Stimulated activated CD4-positive, alpha-beta T cell treated with anti-CD3 and anti-CD28 coated beads, Interleukin-4, amount 100 ng/mL, for 48 hours (primary cell): ENCODE results near the gene CITED2.
"Not testable (repeated sequence)": the region's sequence is repeated elsewhere in the genome, so short reads cannot be mapped to it uniquely, and the experiment has no call there.

Experiments used
- DNase-seq, 2 donors: peaks; one replicate each; pipeline ENCODE4 v3.0.0-alpha.2; 2020; ENCODE audit warnings: low read depth in 2 of 2

The CITED2 gene, protein sequence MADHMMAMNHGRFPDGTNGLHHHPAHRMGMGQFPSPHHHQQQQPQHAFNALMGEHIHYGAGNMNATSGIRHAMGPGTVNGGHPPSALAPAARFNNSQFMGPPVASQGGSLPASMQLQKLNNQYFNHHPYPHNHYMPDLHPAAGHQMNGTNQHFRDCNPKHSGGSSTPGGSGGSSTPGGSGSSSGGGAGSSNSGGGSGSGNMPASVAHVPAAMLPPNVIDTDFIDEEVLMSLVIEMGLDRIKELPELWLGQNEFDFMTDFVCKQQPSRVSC

DNA sequence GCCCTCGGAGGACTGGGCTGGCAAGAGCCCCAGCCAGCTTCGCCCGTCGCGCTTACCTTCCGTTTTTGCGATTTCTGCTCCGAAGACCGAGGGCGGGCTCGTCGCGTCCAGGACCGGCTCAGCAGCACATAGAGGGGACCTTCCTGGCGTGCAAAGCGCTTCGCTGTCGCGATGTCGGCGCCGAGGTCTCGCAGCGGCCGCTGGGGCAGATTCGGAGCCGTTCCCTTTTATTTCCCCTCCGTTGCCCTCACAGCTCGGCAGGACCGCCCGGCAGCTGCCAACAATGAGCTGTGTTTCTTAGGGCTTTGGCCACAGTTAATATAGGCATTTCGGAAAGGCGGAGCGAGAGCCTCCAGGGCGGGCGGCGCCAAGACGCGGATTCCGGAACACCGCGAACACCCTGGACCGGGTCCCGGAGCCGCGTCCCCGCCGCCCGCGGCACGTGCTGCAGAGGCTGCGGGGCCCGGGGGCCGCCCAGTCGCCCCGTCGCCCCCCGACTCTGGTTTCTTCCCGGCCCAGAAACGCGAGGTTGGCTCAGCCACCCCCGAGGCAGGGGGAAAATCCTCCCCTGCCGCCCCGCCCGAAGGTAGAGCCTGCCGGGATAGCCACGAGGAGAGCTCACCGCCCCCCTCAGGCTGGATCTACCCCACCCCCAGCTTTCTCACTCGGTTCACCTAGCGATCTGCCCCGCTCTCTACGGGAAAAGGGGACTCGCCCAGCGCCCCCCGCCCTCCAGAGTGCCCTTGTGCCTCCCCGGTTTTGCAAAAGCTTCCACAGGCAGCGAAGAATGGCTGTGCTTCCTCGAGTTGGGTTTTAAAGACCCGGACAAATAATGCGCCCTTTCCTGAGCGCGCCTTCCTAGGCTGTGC, at the start of gene CITED2:
TSS of gene CITED2 (minus strand) at position 292 of the 869 bp plus-strand sequence. CDS start 704 bp downstream, outside the sequence.
- DNase-seq: peak; percentile 86 to 87

DNA sequence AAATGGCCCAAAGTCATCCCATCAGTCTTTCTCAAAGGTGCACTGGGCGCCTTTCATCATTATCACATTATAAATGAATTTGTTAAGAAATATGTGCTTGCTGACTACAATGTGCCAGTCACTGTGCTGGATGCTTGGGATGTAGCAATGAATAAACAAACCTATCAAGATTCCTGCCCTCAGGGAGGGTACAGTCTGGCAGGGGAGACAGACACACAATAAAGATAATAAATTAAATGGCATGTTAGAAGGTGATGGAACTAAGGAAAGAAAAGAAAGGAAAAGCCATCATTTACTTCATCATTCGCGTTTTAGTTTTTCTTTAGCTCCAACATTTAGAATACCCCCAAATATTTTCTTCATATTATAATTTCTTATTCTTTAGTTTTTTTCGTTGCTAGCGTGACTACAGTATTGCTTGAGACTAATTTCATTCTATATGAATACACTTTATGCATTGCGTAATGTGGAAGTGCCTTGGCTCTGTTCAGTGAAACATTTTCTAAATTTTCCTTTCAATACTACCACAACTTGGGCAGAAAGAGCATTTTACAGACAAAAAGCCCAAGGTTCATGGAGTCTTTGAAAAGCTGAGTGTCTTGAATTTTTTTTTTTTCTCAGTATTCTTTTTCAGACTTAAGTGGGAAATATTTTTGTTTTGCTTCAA, 48.7 kb upstream of the CITED2 start:
- DNase-seq: no peak

DNA sequence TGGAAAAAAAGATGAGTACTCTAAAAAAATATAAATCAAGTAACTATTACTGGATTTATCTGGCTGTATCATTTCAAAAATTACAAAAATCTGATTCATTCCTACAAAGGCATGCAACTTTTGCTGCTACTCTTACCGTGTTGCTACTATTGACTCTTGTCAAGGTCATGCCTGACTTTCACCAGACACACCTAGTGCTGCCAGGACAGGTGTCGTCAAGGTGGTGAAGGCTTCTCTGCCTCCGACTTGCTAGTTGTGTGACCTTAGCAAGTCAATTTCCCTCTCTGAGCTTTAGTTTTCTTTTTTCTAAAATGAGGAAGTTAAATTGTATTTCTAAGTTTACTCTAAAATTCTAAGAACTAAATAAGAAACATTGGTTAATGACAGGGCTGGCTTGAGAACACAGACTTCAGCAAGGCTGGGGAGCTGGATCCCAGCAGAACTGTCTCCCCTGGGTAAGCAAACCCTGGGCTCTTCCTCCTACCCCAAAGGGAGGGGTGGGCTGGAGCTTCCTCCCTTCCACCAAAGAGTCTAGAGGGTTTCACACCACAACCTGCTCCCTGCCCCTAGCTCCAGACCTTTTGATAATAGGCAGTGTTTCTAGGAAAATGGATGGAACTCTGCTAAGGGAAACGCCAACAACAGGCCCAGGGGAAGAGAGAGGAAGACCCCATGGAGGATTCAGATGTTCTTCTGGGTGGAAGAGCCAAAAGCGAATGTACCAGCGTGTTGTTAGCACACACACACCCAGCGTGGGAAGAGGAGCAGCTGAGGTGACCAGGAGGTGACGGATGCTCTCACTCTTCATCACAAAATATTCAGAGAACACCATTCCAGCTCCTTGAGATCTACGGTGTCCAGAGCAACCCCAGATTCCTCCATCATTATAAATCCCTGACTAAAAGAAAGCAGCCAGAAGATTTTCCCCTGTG, 47.9 kb upstream of the CITED2 start:
- DNase-seq: no peak

DNA sequence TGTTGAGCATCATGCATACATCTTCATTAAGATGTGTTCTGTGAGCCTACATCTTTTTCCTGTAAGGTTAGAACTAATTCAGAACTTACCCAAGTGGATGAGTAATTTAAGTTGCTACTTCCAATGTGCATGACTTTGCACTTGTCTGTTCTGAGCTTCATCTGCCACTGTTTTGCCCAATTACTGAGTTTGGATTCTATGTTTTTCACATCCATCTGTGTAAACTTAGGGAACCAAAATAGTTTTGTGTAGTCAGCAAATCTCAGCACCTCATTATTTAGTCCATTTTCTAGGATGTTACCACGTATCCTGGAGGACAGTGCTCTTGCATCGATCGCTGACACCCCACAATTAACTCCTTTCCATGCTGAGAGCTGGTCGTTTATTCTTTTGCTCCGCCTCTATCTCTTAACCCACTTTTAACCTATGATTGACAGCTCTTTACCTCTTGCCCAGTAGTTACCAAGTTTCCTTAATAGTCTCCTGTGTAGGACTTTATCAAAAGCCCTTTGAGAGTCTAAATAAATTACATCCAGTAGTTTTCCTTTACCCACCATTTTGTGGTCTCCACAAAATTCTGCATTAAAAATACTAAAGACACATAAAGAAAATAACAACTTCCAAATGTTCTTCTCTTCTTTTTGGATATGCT, 44.2 kb upstream of the CITED2 start:
- DNase-seq: no peak

DNA sequence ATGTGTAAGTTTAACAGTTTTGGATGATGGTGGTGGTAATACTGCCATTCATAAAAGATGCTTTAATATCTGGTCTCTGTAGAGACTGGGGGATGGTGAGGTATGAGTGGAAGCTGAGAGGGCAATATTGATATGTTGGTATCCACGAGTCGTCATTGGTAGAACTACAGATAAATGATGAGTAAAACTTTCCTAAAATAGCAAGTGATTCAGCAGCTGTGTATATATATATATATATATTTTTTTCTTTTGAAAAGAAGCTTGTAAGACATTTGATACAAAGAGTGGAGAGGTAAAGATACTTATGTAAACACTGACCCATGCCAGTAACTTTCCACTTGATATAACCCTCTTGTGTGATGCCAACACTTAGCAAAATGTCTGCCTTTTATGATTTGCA, 41.7 kb upstream of the CITED2 start:
- no peak for DNase-seq

DNA sequence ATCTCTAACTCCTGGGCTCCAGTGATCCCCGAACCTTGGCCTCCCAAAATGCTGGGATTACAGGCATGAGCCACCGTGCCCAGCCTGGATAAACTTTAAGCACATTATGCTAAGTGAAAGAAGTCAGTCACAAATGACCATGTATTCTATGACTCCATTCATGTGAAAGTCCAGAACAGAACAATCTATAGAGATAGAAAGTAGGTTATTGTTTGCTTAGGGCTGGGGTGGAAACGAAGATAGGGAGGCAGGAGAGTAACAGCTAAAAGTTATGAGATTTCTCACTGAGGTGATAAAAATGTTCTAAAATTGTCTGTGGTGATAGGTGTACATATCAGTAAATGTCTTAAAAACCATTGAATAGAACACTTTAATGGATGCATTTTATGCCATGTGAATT, 40.9 kb upstream of the CITED2 start:
- DNase-seq: no peak

DNA sequence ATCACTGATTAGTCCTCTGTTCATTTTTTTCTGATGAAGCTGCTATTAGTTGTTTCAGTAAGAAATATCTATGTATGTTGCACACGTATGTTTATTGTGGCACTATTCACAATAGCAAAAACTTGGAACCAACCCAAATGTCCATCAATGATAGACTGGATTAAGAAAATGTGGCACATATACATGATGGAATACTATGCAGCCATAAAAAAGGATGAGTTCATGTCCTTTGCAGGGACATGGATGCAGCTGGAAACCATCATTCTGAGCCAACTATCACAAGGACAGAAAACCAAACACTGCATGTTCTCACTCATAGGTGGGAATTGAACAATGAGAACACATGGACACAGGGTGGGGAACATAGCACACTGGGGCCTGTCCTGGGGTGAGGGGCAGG, 37.7 kb upstream of the CITED2 start:
- not testable (repeated sequence) for DNase-seq

DNA sequence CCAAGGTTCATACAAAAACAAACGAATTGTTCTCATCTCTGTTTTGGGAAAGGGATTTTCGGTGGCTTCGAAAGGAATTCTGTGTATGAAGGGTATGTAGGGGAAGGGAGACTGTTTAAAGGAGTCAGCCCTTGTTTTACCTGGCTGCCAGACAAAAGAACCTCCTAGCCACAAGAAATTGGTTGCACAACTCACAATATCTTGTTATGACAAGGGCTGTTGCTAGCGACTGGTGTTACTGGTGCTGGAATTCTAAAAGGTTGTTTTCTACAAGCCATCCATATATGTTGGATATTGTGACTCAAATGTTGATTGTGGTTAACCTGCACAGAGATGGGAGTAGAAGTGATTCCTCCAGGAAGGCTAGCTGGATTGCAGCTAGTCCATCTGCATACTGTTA, 34.6 kb upstream of the CITED2 start:
- DNase-seq: no peak

DNA sequence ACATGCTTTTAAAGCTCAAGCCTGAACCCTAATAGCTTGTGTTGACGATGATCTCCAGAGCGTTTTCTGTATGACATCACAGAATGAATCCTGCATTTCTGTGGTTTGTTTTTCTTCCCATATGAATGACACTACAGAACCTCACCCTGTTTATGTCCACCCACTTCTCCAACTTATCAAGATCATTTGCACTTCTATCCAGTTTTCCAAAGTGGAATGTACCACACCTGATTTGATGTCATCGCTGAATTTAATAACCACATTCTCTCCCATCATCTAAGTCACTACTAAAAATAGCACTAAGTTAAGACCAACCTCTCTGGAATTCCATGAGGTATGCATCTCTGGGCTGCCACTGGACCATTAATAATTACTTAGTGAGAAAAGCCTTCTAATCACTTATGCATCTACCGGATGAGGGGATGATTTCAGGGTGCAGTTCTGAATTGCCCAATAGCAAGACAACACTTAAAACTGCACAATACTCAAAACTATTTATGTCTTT, 33.3 kb upstream of the CITED2 start:
- no peak for DNase-seq

DNA sequence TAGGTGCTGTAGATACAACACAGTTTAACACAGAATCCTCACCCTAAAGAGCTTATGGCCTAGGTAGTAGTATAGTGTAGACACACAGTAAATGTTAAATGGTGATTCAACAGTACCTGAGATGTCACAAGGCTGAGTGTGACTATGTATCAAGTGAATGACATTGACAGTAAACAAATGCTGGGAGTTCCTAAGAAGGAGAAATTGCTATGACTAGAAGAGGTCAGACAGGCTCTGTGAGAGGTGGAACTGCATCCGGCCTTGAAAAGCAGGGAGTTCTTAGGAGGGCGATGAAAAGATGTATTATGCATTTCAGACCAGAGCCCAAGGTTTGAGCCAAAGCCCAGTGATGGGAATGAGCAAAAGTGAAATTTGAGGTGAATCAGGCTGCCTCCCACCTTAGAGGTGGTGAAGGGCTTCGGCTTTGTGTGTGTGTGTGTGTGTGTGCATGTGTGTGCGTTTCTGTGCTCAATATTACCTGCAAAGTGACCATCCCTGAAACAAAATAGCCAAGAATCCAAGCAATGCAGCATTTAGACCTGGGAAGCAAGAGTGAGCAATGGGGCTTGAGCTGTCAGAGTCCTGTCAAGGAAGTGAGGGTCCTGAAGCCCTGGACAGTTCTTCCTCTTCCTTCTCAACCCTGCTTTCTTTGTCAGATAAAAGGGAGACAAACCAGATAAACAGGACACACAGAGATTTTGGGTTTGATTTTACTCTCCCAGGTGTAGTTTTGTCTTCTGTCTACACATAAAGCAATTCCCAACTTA, 32.3 kb upstream of the CITED2 start:
- no peak for DNase-seq

DNA sequence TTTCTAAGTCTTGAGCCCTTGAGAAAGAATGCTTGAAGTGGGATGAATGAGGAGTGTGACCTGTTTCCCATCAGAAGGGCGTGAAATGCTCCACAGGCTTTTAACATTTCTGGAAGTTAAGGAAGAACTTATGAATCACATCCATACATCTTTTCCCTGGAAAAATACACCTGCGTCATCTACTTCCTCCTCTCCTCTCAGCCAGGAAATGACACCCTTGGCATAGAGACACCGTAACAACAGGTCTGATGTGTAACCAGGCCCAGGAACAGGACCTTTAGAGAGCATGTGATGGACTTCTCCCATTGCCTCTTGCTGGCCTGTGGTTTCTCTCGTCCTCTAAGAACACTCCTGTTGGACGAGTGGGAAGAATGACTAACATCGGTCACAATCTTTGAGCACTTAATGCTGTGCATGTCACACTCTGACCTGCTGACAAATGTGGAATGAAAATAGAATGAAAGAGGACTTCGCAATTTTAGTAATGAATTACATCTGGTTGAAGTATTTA, 28.5 kb upstream of the CITED2 start:
- DNase-seq: no peak

DNA sequence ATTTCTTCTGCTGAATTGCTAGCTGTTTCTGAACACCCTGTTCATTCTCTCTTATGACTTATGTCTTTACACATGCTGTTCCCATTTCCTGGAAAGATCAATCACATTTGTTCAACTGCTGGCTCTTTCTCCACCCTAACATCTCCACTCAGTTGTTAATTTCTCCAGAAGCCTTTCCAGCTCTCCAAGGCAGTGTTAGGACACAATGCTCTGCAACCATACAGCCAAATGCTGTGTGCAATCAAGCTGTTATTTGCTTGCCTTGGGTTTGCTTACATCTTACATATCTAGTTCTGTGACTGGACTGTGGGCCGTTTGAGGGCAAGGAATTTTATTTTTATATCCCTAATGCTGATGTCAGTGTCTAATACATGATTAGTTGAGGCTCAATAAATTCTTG, 24.2 kb upstream of the CITED2 start:
- no peak for DNase-seq

DNA sequence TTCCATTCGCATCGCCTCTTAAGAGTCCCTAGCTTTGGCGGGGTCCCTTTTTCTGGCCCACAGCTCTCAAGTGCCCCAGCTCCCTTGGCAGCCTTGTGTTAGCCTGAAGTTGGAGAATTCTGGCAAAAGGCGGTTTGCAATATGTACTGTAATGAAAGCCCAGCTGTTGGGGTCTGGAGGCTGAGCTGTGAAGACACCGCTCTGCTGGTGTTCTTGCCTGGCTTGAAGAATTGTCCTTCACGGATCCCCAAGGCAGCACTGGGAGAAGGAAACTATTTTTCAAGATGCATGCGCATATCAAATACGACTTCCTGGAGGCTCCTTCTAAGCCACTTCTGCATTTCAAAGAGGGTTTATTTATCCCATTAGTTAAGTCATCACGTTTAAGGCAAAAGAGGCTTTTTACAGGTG, 21.4 kb upstream of the CITED2 start:
- no peak for DNase-seq

DNA sequence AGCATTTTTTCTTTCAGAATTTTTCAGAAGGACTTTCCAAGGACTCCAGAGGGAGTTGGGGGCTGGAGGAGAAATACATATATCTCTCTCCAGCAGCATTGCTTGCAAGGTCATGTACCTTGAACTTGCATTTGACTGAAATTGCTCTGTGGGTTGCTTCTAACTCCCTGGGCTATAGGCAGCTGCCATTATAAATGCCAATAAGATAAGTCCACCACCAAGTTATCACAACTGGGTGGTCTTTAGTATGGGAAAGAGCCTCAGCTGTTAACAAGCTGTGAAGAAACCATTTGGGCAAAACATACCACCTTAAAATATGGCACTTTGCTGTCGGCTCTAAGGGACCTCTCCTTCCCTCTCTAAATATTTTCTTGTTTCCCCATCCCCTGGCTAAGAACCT, 20.9 kb upstream of the CITED2 start:
- DNase-seq: no peak

DNA sequence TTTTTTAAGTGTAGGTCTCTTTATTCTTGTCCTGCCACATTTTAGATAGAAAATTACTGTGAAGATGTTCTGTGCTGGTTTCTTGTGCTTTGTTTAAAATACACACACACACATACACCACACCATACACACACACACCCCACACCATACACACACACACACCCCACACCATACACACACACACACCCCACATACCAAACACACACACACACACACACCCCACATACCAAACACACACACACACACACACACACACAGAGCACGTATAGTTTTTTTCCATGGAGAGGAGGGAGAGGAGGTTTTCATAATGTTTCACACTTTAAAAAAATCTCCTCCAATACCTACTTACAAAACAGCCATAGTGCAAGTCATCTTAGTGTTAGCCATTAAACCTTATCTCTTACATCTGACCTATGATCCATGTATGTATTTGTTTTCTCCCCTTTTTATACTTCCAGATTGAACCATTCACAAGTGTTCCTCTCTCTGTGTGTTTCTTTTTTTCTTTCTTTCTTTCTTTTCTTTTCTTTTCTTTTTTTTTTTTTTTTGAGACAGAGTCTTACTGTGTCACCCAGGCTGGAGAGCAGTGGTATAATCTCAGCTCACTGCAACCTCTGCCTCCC, 19.7 kb upstream of the CITED2 start:
- no peak for DNase-seq

DNA sequence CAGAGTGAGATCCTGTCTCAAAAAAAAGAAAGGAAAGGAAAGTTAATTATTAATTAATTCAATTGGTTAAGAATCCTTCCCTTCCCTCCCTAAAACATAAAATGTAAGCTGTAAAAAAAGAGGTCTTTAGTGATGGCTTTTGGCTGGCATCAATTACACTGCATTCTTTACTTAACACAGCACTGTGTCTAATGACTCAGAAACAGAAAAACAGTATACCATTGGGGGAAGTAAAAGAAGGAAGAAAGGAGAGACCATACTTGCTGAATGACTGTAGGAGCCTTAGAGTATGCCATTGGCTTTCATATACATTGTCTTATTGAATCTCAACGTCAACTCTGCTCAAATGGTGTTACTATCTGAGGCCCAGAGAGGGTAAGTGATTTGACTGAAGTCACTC, 18.3 kb upstream of the CITED2 start:
- DNase-seq: no peak

DNA sequence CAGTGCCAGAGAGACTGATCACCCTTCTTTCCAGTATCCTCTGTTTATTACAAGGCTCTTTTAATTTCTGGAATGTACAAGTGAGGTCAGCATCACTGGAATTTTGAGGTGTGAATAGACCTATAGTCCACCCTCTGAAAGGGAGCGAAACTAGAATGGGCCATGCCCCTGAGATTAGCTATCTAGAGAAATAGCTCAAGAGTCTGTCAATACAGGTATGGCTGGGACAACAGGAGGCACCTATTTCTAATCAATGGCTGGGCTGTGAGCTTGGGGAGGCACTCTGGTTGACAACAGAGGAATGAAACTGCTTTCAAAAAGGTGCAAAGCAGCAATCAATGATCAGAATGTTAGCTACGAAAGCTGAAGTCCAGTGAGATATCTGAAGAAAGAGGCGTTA, 17.3 kb upstream of the CITED2 start:
- DNase-seq: no peak

DNA sequence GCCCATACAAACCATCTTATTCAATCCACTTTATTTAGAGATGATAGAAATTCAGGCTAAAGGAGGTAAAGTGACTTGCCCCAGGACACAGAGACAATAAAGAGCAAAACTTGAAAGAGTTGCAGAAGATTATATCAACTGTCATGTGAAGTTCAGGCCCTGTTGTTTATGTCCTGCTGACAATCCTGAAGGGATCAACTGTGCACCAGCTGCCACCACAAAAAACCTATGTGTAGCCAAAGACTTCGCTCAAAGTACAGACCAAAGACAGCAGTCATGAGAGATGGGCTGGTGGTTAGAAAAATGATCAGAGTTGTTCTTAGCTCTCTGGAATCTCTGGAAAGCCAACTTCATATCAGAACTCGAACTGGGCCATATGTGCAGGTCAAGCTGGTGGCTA, 16.0 kb upstream of the CITED2 start:
- DNase-seq: no peak

DNA sequence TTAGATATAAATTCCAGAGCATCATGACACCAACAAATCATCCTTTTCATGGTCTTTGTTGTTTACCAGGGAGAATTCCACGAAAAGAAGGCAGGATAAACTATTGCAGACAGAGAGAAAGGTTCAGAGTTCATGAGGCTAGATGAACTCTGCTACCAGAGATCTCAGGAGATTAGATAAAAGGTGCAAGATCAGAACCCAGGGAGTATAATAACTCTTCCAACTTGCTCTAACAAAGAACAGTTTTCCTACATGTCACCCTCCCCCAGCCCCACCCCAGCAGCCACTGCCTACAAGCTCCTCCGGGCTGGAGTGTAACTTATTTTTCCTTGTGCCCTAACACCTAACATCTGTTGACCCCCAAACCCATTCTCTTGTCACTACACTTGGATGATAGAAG, 13.9 kb upstream of the CITED2 start:
- DNase-seq: no peak
